Femur (tissue), 1 donor: ENCODE data around the gene LDB2.
A peak's percentile ranks its signal among the peaks of the same experiment; 100 is the strongest.

Experiments used
- DNase-seq: peaks from one replicate; pipeline ENCODE4 v3.0.0-alpha.2; 2017

The LDB2 gene

DNA sequence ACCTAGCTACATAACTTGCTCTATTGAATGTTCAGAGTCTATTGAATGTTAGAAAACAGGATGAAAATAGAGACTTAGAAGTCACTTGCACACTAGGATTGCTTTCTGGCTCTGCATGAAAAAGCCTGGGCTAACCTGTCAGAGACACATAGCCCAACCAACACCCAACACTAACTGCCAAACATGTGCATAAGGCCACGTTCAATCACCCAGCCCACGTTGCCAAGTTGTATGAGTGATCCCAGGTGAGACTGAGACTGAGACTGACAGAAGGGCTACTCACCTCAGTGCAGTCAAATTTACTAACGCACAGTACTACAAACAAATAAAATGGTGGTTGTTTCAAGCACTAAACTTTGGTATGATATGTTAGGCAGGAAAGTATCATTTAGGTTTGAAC lies 61.0 kb downstream of the LDB2 start:
- DNase-seq, result no peak

DNA sequence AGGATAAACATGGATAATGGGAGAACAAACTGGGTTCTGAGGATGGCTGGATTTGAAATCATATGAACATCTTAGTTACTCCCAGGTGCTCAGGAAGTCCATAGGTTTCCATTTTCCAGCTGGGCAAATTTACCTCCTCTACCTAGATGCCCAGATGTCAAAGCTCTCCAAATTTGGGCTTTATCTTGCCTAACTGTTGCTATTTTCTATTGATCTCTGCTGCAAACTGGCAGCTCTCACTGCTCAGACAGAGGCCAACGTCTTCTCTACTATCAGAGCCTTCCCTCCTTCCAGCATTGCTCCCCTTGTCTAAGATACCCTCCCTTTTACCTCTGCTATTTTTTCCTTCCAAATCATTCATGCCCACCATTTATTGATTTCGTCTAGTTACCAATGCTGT lies 62.1 kb downstream of the LDB2 start:
- DNase-seq, result no peak

DNA sequence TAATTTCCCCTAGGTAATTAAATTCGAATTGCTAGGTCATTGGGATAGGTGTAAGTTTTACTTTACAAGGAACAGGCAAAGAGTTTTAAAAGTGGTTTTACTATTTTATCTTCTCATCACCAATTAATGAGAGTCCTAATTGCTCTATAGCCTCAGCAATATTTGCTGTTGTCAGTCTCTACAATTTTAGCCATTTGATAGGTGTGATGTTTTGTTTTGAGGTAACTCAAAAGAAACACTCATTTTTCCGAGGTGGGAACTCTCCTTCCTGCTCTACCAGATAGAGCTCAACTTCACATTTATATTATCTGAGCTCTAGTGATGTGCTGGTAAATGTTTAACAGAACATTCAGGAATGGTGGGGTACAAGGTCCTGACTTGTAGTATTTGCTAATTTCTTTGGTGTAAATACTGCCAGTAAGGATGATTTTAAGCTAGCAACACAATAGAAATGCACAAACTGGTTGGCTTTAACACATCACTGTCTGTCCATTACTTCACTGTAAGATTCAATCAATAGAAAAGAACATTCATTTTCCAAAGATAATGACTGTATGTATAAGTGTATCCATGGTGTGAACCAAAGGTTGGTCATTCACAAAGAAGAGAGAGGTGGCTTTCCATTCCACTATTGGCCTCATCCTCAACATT lies 62.7 kb downstream of the LDB2 start:
- no peak for DNase-seq

DNA sequence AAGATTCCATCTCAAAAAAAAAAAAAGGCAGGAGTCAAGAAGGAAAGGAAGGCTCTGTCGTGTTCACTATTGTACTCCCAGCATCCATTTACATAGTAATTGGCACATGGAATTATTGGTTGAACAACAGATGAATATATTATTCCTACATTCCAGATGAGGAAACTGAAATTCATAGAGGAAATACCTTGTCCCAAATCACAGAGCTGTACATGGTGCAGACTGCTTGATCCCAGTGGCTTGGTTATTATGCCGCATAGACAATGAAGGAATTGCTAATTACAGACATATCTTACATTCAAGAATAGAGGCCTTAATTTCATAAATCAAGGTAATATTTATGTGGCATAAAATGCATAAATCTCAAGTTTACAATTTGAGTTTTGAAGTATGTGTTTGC lies 63.6 kb downstream of the LDB2 start:
- no peak for DNase-seq

DNA sequence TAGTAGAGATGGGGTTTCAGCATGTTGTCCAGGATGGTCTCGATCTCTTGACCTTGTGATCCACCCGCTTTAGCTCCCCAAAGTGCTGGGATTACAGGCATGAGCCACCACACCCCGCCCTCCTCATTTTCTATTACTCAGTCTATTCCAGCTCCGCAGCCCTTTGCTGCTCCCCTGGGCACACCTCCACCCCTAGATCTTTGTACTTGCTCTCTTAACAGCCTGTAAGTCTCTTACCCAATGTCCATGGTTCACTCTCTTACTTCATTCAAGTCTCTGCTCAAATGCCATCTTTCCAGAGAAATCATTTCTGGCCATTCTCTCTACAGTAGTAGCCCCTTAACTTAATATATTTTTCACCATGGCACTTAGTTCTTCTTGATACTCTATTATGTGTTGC lies 64.7 kb downstream of the LDB2 start:
- no peak for DNase-seq

DNA sequence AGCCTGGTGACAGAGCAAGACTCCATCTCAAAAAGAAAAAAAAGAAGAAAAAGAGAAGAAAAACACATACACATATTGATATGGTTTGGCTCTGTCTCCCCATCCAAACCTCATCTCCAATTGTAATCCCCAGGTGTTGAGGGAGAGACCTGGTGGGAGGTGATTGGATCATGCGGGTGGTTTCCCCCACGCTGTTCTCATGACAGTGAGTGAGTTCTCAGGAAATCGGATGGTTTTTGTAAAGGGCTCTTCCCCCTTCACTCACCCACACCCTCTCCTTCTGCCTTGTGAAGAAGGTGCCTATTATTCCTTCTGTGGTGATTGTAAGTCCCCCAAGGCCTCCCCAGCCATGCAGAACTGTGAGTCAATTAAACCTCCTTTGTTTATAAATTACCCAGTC lies 68.4 kb downstream of the LDB2 start:
- DNase-seq, result no peak

DNA sequence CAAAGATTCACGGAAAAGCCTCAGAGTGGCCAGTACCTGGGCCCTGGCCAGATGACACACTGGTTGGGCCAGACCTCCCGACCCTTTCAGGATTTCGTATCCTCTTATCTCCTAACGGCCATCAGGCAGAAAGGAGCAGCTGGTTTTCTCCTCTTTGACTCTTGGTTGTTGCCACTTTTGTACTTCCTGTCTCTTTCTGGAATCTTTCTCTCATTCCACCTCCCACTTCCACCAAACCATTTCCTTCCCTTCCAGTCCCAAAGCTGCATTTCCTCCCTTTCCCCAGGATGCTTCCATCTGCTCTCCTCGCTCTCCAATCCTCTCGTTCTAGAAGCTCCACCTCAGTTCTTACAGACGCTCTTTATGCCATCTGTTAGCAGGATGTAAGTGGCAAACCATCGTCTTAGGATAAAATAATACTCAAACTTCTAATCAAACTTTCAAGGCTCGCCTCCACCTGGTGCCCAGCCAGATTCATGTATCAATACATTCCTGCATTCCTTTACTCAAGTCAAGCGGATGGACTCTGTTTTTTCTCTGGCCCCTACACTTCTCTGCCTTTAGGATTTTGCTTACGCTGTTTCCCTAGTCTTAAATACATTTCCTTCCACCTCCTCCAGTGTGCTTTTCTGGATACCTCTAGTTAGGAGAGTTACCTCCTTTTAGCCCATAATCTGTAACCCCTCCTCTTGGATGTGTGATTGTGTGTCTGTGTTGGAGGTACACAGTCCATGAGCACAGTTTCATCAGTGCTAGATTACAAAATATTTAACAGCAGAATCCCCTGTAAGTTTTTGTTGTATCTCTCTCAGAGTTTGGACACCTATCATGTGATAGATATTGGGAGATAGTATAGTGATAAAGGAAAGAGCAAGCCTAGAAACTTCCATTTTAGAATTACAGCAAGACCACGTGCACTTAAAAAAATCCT lies 70.4 kb downstream of the LDB2 start:
- DNase-seq, result no peak

DNA sequence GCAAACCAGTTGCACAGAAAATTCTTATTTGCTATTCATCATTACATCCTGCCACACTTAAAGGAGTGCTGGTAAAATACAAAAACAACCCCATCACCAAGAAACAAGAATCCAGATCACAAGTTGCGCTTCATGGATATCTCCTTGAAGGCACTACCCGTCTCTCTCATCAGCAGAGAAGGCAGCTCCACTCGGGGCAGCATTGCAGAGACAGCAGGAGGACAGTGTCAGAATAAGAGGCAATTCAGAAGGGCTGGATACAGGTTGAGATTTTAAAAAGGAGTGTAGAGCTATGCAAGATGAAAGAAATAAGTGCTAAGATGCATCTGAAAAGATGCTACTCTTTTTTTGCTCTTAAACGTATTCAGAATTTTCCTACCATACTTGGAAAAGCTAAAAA lies 71.4 kb downstream of the LDB2 start:
- DNase-seq, result no peak

DNA sequence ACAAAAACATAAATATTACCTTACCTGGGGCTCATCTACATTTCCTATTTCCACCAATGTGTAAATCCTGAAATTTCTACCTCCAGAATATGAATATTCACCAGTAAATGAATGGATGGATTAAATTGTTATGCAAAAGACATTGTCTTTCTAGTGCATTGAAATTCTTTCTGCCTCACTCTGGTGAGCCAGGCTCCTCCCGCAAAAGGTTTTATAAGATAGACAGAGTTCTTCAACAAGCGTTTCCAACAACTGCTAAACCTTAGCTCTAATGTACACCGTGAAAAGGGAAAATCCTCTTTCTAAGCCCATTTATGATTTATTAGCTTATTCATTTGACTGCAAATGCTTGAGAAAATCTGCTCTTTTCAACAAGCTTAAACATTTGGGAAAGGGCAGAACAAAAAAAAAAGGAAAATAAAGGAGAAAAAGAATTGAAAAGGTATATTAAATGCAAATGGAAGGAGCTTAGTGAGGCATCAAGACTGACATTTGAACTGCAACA lies 72.0 kb downstream of the LDB2 start:
- DNase-seq, result no peak

DNA sequence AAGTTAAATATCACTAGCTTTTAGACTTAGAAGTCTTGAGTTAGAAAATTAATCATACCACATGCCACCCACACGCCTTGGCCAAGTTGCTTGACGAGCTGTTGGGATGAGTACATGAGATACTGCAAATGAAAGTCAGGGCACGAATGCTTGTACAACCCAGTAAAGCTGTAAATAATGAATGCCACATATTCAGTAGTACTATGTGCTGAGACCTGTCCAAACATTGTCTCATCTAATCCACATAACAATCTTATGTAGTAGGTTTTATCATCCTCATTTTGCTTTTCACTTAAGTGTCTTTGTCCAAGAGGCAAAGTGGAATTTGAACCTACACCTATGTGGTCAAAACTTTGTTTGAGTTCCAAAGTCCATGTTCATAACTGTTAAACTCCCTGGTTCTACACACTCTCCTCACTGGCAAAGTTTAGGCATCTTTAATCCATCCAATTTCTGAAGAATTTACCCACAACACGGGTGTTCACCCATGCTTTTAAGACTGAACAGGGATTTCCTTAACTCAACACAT lies 74.1 kb downstream of the LDB2 start:
- no peak for DNase-seq

DNA sequence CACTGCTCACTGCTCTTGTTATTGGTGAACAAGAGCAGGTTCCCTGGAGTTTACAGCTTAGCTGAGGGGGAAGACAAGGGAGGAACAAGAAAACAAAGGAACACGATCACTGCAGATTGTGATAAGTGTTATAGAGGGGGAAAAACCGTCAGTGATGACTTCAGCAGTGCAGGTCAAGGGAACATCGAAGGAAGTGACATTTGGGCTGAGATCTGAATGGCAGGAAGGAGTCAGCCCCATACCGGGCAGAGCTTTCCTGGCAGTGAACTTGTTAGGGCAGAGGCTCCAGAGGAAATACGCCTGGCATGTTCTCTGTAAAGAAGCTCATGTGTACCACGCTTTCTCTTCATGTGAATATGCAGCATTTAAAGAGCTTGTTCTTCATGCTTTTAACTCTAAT lies 78.1 kb downstream of the LDB2 start:
- DNase-seq, result peak; percentile 25

DNA sequence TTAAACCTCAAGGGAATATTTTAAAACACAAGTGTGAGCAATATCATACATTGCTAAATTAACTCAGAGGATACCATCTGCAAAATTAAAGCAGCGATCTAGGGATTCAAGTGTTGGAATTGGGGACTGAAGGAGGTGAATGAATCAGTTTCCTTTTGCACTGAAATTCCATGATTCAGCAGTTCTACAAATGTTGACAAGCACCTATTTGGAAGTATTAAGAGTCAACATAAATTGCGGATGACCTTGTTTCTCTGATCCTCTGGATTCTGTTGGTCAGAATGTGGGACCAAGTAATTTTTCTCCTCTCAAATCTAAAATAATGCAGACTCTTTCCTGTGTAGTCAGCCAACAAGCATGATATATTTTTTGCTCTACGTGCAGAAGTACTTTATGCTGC lies 78.8 kb downstream of the LDB2 start:
- no peak for DNase-seq

DNA sequence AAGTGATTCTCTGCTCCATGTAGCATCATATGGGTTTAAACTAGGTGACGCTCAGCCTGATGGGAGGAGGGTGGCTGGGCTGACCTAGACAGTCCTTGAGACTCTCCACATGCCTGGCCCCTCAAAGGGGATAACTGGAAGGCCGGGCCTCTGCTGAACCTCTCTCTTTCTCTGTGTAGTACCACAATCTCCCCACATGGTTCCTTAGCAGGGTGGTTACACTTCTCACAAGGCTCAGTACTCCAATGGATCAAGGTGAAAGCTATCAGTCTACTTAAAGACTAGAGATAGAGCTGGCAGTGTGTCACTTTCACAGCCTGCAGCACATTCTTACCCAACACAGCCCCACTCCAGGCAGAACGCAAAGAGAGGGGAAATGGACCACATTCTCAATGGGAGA lies 80.4 kb downstream of the LDB2 start:
- no peak for DNase-seq

DNA sequence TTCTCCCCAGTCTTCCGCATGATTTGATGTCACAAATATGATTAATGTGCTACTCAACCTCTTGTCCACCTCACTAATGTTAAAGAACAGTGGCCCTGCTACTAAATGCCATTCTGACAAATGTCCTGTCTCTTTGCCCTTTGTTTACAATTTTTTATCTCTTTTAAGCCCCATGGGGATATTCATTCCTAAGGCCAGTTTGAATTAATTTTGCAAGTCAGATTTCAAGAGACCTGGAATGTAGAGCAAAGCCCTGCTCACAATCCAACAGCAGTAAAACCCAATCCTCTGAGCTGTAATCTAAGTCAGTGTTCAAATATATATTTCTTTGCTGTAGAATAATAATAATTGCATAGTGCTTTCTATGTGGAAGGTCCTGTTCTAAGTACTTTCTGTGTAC lies 81.2 kb downstream of the LDB2 start:
- DNase-seq, result no peak

DNA sequence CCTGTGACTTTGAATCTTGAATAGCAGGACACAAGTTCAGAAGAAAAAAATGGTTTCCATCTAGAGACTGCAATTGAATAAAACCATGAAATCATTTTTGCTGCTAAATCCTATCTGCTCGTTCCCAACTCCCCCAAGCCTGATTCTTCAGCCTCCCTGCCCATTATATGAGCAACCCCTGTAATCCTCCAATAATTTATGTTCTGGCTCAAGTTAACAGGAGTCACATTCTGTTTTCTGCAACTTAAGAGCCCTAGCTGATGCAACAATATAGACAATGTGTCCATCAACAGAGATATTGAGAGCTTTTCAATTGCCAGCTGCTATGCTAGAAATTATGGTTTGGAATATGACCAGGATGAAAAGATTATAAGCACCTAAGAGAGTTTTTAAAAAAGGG lies 84.1 kb downstream of the LDB2 start:
- DNase-seq, result no peak

DNA sequence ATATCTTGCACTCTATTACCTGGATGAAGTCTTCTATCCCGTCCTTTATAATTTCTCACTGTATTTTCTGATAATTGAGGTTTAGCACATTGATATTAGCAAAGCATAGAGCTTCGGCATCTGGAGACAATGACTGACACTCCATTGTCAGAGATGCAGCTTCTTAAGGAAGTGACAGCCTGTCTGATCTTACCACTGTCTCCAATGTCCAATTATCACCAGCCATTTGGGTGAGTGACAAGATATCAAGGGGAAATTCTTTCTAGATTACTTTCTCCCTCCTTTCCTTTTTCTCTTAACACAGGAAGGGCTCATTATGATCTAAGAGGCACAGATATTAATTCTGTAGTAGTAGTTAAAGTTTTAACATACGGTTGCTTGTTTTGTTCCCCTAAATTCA lies 86.4 kb downstream of the LDB2 start:
- no peak for DNase-seq

DNA sequence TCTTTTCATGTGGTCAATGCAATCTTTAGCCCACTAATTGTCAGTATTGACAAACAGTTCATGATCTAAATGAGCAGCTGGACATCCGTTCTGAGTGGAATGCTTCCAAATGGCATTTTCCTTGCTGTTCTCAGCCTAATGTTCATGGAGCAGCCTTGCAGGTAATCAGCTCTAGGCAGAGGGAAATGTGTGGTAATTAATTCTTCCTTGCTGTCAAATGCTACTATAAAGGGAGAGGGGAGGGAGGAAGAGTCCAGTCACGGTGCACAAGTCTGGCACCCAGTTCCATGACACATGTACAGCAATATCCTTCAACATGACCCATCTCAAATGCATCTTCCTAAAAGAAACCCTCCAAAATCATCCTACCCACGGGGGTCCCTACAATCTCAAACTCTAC lies 88.5 kb downstream of the LDB2 start:
- DNase-seq, result no peak

DNA sequence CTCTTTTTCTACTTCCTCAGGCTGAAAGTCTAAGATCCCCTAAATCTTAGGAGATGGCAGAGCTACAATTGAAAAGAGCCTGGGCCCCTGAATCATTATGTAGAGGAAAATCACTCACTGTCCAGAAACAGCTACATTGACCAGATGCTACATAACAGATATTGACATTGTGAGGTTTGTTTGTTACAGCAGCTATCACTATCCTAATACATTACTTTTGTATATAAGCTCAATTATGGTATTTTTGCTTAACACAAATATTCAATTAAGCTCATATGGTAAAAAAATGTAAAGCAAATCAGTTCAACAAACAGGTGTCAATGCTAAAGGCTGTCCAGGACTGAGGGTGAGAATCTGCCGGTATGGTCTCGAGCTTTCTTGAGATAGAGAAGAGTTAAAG lies 89.4 kb downstream of the LDB2 start:
- DNase-seq, result no peak

DNA sequence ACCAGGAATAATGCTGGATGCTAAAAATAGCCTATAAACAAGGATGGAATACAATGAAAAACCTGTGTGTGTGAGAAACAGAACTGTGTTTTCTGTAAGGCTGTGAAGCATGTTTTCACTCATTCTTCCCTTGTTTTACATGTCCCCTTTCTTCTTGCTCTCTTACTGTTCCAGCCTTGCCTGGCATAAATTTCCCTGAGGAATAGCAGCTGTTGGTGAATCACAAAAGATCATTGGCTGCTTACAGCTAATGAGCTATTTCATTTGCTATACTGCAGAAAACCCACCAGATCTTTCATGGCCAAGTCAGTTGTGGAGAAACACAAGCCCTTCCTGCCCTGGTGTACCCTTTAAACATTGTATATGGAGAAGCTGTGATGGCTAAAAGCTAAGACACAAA lies 91.1 kb downstream of the LDB2 start:
- DNase-seq, result no peak

DNA sequence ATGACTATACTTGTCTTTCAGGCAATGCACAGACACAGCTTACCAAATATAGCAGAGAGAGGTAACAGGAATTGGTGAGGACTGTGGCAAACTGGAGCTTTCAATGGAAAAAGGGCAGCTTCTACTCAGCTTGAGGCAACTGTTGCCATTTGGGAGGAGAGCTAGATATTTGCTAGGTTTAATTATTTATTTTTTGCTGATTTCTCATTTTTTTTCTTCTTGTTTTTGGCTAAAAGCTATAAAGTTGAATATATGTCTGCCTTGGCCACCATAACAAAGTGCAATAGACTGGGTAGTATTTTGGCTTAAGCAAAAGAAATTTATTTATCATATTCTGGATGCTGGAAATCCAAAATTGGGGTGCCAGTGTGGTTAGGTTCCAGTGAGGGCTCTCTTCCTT lies 93.9 kb downstream of the LDB2 start:
- no peak for DNase-seq

DNA sequence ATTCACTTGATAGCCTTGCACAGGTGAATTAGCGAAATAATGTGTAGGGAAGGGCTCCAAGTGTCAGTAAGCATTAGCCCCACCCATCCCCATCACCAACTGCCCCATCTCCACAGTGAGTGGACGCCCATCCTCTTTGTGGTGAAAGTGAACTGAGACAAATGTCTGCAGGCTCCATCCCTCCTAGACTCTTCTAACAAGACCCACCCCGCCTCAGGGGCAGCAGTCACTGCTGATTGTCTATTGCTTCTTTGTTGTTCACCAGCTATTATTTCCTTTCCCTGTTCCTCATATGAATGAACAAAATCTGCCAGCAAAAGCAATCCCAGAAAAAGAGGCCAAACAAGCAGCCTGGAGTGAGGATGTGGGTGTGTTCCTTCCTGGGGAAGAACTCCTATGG lies 96.4 kb downstream of the LDB2 start:
- no peak for DNase-seq

DNA sequence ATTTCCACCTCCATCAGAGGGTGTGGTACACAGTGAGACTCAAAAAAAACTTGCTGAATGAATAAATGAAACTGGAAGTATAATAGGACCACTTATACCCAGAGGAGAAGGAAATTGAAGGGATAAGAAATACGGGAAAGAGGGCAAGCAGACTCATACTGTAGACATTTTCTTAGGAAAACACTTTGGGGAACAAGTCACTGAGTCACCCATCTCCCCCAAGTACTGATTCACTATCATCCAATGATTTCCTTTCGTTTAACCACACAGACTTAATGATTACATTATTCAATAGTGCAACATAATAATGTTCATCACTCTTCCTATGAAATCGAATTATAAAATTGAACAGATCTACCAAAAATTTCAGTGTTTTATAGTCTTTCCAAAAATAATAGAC lies 97.1 kb downstream of the LDB2 start:
- DNase-seq, result no peak

DNA sequence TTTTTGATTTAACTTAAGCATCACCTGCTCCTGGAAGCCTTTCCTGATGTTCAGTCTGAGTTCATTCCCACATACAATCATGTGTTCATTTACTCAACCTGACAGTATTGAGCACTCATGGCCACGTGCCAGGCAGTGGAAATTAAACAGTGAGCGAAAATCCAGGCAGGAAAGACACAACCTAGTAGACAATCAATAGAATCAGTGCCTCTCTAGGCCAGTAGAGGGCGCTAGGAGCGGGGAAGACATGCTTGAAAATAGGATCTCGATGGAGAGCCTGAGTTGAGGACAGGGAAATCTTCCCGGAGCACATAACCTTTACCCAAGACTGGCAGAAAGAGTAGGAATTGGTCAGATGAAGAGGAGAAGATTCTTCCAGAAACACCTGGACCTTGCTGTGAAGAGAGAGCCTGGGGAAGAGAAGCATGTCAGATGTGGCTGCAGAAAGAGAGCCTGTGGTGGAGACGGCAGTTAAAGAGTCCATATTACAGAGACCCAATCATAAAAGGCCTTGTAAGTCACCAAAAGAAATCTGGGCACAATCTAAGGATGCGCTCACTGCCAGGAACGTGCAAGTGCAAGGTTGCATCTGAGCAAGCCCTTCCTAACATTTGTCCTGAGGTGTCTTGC lies 103.5 kb downstream of the LDB2 start:
- peak; percentile 63 for DNase-seq

DNA sequence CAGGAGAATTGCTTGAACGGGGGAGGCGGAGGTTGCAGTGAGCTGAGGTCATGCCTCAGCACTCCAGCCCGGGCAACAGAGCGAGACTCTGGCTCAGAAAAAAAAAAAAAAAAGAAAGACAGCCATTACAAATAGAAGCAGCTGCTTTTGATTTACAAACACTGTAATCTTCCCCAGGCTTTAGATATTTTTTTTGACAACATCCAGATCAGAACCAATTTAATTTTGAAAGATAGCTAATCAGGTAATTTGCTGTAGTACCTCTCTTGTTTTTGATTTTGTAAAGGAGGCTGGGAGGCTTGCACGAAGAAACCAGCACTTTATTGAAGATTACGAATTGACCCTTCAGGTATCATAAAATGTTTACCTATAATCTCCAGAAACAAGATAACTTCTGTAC lies 107.0 kb downstream of the LDB2 start:
- no peak for DNase-seq
